ENCODE measurements around the gene PTPRE.

GRCh38 chr10:127903789-127904188 is 3.1 kb upstream of the PTPRE start:
- TF ChIP-seq CTCF (conservative IDR thresholded peaks at IDR 0.05) = no peak
- no peak for TF ChIP-seq EZH2 (IDR thresholded peaks at IDR 0.05; ENCODE audit: low read depth)
